Measurements from ENCODE around the gene SEMA3G. TPM values are rescaled to one million over a fixed set of nuclear protein-coding genes. Genes with fewer than 3 reads are reported as not detected.

The SEMA3G gene
- total RNA-seq, 1 donor from 2014 or later, result 27.6 TPM

GRCh38 chr3:52435246-52436101 lies 9.4 kb downstream of the SEMA3G start:
- Histone ChIP-seq H3K27ac (no peak overlapping the region), H3K9me3 (no peaks in the 10 kb centered on the region), H3K36me3 (no peaks in the 10 kb centered on the region), H3K4me1 (peaks cover 22% of the 10 kb centered on the region), H3K4me3 (no peak overlapping the region), H3K27me3 (no peaks in the 10 kb centered on the region)
- peak; percentile 46 for DNase-seq
- ATAC-seq, result no peak
- intact Hi-C loops (cut with DNase I), result no loop called here
- TF ChIP-seq, protein P1, sequence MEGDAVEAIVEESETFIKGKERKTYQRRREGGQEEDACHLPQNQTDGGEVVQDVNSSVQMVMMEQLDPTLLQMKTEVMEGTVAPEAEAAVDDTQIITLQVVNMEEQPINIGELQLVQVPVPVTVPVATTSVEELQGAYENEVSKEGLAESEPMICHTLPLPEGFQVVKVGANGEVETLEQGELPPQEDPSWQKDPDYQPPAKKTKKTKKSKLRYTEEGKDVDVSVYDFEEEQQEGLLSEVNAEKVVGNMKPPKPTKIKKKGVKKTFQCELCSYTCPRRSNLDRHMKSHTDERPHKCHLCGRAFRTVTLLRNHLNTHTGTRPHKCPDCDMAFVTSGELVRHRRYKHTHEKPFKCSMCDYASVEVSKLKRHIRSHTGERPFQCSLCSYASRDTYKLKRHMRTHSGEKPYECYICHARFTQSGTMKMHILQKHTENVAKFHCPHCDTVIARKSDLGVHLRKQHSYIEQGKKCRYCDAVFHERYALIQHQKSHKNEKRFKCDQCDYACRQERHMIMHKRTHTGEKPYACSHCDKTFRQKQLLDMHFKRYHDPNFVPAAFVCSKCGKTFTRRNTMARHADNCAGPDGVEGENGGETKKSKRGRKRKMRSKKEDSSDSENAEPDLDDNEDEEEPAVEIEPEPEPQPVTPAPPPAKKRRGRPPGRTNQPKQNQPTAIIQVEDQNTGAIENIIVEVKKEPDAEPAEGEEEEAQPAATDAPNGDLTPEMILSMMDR (IDR thresholded peaks at IDR 0.05), result no peak

DNA sequence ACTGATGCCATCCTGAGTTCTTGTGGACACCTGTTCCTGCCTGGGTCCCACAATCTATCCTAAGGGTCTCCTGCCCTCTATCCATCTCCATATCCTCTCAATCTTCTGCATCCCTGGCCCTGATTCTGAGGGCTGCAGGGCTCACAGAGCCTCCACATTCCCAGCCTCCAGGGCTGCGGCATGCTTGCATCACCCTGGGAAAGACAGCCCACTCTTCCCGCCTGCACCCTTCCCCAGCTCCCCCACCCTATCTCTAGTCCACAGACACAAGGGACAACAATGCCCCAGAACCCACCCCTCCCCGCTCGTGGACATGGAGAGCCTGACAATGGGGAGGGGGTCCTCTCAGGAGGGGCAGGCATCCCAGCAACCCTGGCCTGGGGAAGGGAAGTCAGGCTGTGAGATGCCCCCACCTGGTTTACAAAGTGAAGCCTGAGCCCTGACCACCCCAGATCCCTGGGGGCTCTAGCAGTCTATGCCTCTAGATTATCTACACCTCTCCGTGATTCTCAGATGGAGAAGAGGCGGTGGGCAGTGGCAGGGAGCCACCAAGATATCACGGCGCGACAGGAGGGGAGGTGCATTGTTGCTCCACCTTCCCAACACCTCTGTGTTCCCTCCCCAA lies 10.3 kb downstream of the SEMA3G start:
- H3K27me3 ChIP-seq, result no peaks in the 10 kb centered on the region
- ATAC-seq (no peak), DNase-seq (peak; percentile 43)
- no peak overlapping the region for H3K27ac ChIP-seq
- no peaks in the 10 kb centered on the region for H3K36me3 ChIP-seq
- H3K9me3 ChIP-seq, result no peaks in the 10 kb centered on the region
- intact Hi-C loops (cut with DNase I), result no loop called here
- TF ChIP-seq, protein P1 (IDR thresholded peaks at IDR 0.05), result no peak
- H3K4me1 ChIP-seq, result peaks cover 22% of the 10 kb centered on the region
- H3K4me3 ChIP-seq, result no peak overlapping the region

DNA sequence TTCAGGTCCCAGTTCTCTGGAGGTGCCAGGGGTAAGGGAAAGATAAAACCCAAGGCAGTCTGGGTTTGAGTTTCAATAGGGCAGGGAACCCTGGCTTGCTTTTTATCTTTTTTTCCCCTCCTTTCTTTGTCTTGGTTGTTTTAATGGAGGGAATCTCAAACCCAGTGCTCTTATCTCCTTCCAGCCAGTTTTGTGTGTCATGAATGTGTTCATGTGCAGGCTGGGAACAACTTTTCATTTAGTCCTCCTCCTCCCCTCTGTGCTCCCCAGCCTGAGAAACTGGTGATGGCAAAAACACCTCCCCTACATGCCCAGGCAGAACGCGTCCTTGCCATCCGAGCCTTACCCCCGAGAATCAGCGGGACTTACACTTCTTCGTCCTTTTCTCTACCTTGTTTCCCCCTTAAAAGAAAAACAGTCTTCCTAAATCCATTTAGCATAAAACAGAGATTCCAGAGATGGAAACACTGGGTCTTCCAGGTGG lies 10.9 kb downstream of the SEMA3G start:
- ATAC-seq (no peak), DNase-seq (no peak)
- TF ChIP-seq, protein P1 (IDR thresholded peaks at IDR 0.05), result no peak
- no peaks in the 10 kb centered on the region for H3K9me3 ChIP-seq
- H3K27ac ChIP-seq, result no peak overlapping the region
- intact Hi-C loops (cut with DNase I), result no loop called here
- H3K36me3 ChIP-seq, result no peaks in the 10 kb centered on the region
- H3K27me3 ChIP-seq, result no peaks in the 10 kb centered on the region
- H3K4me3 ChIP-seq, result no peak overlapping the region
- H3K4me1 ChIP-seq, result peaks cover 22% of the 10 kb centered on the region

DNA sequence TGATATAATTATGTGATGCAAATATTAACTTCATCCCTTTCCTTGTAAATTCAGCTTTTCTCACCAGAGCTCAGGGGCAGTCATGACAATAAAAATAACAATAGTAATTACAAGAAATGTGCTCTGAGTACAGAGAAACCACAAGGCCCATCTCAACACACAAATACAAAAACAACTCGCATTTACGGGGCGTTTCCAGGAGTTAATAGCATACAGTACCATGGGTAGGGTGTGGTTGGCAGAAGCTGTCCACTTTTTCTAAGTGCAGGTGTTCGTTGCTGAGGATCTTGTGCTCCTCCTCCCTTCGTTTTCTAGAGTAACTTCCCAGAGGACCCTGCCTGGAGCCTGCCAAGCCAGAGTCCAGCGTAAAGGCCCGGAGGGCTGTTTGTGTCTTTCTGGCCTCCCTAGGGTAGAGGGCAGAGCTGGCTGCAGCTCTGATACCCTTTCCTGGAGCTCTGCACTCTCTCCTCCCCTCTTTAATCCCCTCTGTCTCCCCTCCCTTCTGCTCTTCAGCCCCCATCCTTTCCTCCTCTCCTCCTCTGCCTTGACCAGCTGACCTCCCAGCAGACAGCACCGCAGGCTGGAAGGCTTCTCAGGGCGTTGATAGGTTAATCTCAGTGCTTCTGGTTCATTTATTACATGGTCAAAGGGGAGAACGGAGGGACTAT lies 11.4 kb downstream of the SEMA3G start:
- no peaks in the 10 kb centered on the region for H3K27me3 ChIP-seq
- no peaks in the 10 kb centered on the region for H3K36me3 ChIP-seq
- intact Hi-C loops (cut with DNase I), result no loop called here
- H3K4me1 ChIP-seq, result peaks cover 22% of the 10 kb centered on the region
- H3K4me3 ChIP-seq, result no peak overlapping the region
- ATAC-seq, result no peak
- peak; percentile 23 for DNase-seq
- TF ChIP-seq, protein P1 (IDR thresholded peaks at IDR 0.05), result no peak
- H3K9me3 ChIP-seq, result no peaks in the 10 kb centered on the region
- no peak overlapping the region for H3K27ac ChIP-seq

DNA sequence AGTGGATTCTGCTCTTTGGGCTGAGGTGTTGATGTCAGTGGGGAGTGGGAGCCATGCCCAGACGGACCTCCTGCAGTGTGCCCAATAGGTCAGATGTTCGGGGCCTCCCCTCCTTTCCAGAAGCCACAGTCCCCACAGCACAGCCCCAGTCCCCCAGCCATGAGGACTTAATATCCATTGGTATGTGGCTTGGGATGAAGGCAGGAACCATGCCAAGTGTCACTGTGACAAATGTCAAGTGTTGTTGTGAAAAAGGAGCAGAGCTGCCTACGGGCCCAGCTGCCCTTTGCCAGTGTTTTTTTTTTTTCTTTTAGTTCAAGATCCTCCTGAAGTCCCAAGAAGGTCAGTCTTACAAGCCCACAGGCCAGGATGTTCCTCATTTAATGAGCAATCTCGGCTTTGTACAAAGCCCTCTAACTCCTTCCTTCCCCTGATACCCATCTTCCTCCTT lies 12.2 kb downstream of the SEMA3G start:
- DNase-seq (peak; percentile 40), ATAC-seq (peak; percentile 30)
- Histone ChIP-seq H3K4me3 (no peak overlapping the region), H3K4me1 (peaks cover 22% of the 10 kb centered on the region), H3K27ac (no peak overlapping the region), H3K36me3 (no peaks in the 10 kb centered on the region), H3K9me3 (no peaks in the 10 kb centered on the region), H3K27me3 (no peaks in the 10 kb centered on the region)
- TF ChIP-seq, protein P1 (IDR thresholded peaks at IDR 0.05), result no peak
- intact Hi-C loops (cut with DNase I), result no loop called here

All from upper lobe of right lung (tissue), 1 donor.